ENCODE measurements around the gene ARSG. TPM values are rescaled to one million over a fixed set of nuclear protein-coding genes. Genes with fewer than 3 reads are reported as not detected.
A peak's percentile ranks its signal among the peaks of the same experiment; 100 is the strongest.

The ARSG gene
- 5.0 and 6.2 TPM in 2 replicates for total RNA-seq
- long read RNA-seq, full-length matches to known transcripts: 4 of 10 reads
- long read RNA-seq, partial matches to known transcripts: 0 of 10 reads
- long read RNA-seq, other reads (novel, unspliced or antisense): 6 of 10 reads

GRCh38 chr17:68290955-68291835 lies at the start of gene ARSG, which contains the start of gene SLC16A6:
Gene ARSG, plus strand, starts transcription at chr17:68291495. Its CDS starts 15,999 bp downstream, at chr17:68307494.
Gene SLC16A6, minus strand, starts transcription at chr17:68291127. Its CDS starts 12,807 bp downstream, at chr17:68278320.
- H3K27me3 Mint-ChIP-seq (ENCODE audit: low read depth): peaks cover 50% of the 10 kb centered on the region
- no peaks in the 10 kb centered on the region for H3K36me3 Mint-ChIP-seq (ENCODE audit: low read depth)
- H3K27ac Mint-ChIP-seq (ENCODE audit: unreplicated experiment): no peak within 1 kb of the TSS
- H3K4me3 Mint-ChIP-seq: peak within 1 kb of the TSS; percentile 91
- H3K4me1 Mint-ChIP-seq: peaks cover 32% of the 10 kb centered on the region
- DNase-seq (ENCODE audit: low read depth, low spot score): peak; percentile 52
- no peak for TF ChIP-seq CTCF (conservative IDR thresholded peaks at IDR 0.05)
- no peaks in the 10 kb centered on the region for H3K9me3 Mint-ChIP-seq

- DNase-seq (ENCODE audit: low read depth, low spot score): no peak
- Mint-ChIP-seq H3K4me1 (peaks cover 18% of the 10 kb centered on the region), H3K9me3 (no peaks in the 10 kb centered on the region), H3K27me3 (ENCODE audit: low read depth) (peaks cover 2% of the 10 kb centered on the region), H3K36me3 (ENCODE audit: low read depth) (peaks cover 4% of the 10 kb centered on the region), H3K4me3 (peak overlapping the region; percentile 96), H3K27ac (ENCODE audit: unreplicated experiment) (peak overlapping the region; percentile 43)
- TF ChIP-seq CTCF (conservative IDR thresholded peaks at IDR 0.05): no peak
These were observed 44.8 kb upstream of the ARSG start for GRCh38 chr17:68246271-68247028.

- peaks cover 18% of the 10 kb centered on the region for H3K4me1 Mint-ChIP-seq
- TF ChIP-seq CTCF (conservative IDR thresholded peaks at IDR 0.05): no peak
- H3K36me3 Mint-ChIP-seq (ENCODE audit: low read depth): peaks cover 4% of the 10 kb centered on the region
- H3K27me3 Mint-ChIP-seq (ENCODE audit: low read depth): peaks cover 2% of the 10 kb centered on the region
- peak; percentile 93 for DNase-seq (ENCODE audit: low read depth, low spot score)
- H3K4me3 Mint-ChIP-seq: peak within 1 kb of the TSS; percentile 96
- H3K27ac Mint-ChIP-seq (ENCODE audit: unreplicated experiment): peak within 1 kb of the TSS; percentile 94
- no peaks in the 10 kb centered on the region for H3K9me3 Mint-ChIP-seq
These were observed 43.7 kb upstream of the ARSG start, which contains the start of gene AMZ2 for GRCh38 chr17:68247445-68248198. Gene AMZ2, plus strand, starts transcription at chr17:68248043. Its CDS starts 2,145 bp downstream, at chr17:68250188.

- Mint-ChIP-seq H3K9me3 (no peaks in the 10 kb centered on the region), H3K4me1 (peaks cover 18% of the 10 kb centered on the region), H3K27me3 (ENCODE audit: low read depth) (peaks cover 2% of the 10 kb centered on the region), H3K27ac (ENCODE audit: unreplicated experiment) (peak overlapping the region; percentile 94), H3K36me3 (ENCODE audit: low read depth) (peaks cover 7% of the 10 kb centered on the region), H3K4me3 (peak overlapping the region; percentile 96)
- TF ChIP-seq CTCF (conservative IDR thresholded peaks at IDR 0.05): no peak
- no peak for DNase-seq (ENCODE audit: low read depth, low spot score)
These were observed 43.0 kb upstream of the ARSG start for GRCh38 chr17:68248199-68248825.

All from neural crest cell (in vitro differentiated cells).